Activated CD4-positive, alpha-beta T cell treated with anti-CD3 and anti-CD28 coated beads for 48 hours (primary cell): ENCODE measurements around the gene SFI1.
A peak's percentile ranks its signal among the peaks of the same experiment; 100 is the strongest.
"Not testable (repeated sequence)": the region's sequence is repeated elsewhere in the genome, so short reads cannot be mapped to it uniquely, and the experiment has no call there.

Experiments used
- DNase-seq: peaks from one replicate; pipeline ENCODE4 v3.0.0-alpha.2; 2020

Gene SFI1

DNA sequence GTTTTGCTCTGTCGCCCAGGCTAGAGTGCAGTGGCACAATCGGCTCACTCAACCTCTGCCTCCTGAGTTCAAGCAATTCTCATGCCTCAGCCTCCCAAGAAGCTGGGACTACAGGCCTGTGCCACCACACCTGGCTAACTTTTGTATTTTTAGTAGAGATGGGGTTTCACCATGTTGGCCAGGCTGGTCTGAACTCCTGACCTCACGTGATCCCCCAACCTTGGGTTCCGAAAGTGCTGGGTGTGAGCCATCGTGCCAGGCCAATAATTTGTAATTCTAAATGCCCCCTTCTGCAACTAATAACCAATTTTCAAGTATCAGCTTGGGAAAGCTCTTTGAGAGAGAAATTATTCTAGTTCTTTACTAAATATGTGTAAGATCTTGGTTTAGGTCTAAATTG lies 3.0 kb upstream of the SFI1 start:
- not testable (repeated sequence) for DNase-seq

DNA sequence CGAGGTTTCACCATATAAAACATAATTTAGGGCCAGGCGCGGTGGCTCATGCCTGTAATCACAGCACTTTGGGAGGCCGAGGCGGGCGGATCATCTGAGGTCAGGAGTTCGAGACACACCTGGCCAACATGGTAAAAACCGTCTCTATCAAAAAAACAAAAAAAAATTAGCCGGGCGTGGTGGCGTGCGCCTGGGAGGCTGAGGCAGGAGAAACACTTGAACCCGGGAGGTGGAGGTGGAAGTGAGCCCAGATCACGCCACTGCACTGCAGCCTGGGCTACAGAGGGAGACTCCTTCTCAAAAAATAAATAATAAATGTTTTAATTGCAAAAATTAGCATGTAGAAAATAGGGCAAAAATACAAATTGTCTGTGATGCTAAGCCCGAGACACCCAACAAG lies 993 bp upstream of the SFI1 start:
- peak; percentile 11 for DNase-seq

DNA sequence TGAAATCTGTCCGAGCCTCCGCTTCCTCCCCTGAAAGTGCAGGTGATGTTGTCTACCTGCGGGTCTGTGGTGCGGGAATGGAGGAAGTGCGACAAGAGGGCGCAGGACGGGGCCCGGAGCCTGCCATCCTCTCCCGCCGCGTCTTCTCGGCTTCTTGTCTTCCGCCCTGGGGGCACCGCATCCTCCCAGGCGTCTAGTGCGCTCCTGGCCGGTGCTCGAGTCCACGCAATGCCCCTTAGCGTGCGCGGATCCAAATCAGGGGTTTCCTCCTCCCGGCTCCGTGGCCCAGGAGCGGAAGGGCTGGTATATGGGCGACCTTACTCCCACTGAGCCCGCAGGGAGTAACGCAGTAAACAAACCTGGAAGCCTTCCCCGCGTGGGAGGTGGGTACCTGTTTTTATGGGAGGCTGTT lies 405 bp downstream of the SFI1 start:
- peak; percentile 56 for DNase-seq

DNA sequence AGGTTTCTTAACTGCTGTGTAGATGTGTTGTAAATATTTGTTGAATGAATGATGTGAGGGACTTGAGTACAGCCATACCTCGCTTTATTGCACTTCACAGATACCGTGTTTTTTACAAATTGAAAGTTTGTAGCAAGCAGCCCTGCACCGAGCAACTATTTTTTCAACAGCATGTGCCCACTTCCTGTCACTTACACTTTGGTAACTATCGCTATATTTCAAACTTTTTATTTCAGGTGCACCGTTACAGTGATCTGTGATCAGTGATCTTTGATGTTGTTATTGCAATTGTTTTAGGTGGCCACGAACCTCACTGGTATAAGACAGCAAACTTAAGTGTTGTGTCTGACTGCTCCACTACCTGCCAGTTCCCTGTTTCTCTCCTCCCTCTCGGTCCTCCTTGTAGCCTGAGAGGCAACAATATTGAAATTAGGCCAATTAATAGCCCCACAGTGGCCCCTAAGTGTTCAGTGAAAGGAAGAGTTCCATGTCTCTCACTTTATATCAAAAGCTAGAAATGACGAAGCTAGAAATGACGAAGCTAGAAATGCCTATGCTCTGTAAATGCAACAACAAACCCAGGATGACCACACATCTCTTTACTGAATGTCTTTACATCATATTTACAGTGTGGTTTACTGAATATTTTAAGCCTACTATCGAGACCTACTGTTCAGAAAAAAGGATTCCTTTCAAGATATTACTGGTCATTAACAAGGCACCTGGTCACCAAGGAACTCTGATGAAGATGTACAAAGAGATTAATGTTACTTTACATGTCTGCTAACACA lies 1.0 kb downstream of the SFI1 start:
- no peak for DNase-seq

DNA sequence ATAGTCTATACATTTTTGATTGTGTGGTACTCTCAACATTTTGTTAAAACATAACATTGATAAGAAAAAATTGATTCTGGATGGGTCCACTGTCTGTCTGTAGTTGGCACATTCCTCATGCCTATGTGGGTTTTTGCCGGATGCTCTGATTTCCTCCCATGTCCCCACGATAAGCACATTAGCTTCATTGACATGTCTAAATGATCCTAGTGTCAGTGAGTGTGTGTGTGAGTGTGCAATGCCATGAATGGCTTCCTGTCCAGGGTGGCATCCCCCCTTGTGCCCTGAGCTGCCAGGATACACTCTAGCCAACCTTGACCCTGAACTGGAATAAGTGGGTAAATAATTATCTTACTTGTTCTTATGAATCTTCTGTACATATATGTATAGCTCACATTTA lies 5.4 kb downstream of the SFI1 start:
- no peak for DNase-seq

DNA sequence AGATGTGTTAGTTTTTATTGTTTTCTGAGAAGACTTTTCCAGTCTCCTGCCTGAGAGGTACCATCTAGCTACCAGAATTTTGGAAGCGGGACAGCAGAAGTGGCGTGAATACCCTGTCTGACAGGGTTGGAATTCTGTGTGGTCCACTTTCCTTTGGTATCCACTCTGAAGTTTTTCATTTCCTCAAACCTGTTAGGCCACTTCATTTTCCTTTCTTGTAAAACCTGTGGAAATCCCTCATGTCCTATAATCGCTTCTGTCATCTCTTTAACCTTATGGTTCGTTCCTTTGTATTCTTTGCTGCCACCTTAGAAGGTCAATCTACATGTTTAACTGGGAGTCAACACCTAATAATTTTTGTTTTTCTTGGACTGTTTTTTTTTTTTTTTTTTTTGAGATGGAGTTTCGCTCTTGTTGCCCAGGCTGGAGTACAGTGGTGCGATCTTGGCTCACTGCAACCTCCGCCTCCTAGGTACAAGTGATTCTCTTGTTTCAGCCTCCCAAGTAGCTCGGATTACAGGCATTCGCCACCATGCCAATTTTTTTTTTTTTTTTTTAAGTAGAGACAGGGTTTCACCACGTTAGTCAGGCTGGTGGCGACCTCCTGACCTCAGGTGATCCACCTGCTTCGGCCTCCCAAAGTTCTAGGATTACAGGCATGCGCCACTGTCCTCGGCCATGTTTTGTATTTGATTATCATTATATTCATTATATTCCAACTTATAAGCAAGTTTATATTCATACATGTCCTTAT lies 7.1 kb downstream of the SFI1 start:
- no peak for DNase-seq

DNA sequence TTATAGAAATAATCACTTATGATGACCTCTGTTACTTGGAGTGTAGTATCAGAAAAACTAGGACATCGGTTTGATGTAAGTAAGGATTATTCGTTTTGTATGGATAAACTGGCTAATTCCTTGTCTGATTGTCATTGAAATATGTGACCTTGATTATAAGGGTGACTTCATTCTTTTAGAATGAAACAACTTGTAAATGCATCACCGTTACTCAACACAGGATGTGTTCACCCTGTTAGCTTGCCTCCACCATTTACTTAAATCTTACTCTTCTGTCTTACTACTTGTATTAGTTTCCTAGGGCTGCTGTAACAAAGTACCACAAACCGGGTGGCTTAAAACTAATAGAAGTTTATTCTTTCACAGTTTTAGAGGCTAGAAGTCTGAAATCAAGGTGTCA lies 7.9 kb downstream of the SFI1 start:
- DNase-seq: no peak

DNA sequence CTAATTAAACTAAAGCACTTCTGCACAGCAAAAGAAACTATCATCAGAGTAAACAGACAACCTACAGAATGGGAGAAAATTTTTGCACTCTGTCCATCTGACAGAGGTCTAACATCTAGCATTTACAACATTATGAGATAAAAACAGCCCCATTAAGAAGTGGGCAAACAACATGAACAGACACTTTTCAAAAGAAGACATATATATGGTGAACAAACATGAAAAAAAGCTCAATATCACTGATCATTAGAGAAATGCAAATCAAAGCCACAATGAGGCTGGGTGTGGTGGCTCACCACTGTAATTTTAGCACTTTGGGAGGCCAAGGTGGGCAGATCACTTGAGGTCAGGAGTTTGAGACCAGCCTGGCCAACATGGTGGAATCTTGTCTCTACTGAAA lies 11.2 kb downstream of the SFI1 start:
- not testable (repeated sequence) for DNase-seq

DNA sequence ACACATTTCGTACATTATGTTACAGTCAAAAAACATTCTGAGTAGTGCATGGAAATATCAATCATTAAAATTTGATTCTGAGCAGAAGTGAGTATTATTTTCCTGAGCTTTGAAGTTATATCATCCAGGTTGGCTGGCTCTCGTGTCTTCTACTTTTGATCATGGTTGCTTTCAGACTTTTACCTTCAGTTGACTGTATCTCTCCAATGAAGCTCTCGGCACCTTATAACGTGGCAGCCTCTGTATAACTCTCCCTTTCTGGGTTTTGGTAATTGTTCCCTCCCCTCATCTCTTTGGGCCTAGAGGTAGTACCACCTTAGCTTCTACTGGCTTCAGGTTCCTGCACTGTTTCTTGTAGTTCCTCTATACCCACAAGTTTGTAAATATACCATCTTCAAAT lies 12.2 kb downstream of the SFI1 start:
- DNase-seq: no peak

DNA sequence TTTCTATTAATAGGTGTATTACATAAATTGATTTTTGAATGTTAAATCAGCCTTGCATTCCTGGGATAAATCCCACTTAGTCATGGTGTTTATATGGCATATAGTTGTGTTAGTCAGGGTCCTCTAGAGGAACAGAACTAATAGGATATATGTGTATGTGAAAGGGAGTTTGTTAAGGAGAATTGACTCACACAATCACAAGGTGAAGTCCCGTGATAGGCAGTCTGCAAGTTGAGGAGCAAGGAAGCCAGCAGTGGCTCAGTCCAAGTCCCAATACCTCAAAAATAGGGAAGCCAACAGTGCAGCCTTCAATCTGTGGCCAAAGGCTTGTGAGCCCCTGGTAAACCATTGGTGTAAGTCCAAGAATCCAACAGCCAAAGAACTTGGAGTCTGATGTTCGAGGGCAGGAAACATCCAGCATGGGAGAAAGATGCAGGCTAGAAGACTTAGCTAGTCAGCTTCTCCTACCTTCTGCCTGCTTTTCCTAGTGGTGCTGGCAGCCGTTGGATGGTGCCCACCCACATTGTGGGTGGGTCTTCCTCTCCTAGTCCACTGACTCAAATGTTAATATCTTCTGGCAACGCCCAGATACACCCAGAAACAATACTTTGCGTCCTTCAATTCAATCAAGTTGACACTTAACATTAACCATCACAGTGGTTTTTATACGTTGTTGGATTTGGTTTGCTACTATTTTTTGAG lies 12.9 kb downstream of the SFI1 start:
- no peak for DNase-seq

DNA sequence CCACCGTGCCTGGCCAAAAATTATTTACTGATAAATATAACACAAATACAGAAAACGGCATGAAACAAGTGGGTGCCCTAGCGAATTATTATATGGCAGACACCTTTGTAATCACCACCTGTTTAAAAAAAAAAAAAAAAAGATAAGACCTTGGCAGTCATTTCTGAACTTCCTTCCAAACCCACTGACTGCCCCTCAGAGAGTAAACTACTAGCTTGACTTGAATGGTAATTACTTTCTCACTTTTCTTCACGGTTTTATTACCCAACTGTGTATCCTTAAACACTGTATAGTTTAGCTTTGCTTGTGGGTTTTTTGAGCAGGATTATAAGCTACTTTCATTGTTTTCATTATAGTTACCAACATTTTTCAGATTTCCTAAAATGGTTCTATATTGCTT lies 23.7 kb downstream of the SFI1 start:
- no peak for DNase-seq

DNA sequence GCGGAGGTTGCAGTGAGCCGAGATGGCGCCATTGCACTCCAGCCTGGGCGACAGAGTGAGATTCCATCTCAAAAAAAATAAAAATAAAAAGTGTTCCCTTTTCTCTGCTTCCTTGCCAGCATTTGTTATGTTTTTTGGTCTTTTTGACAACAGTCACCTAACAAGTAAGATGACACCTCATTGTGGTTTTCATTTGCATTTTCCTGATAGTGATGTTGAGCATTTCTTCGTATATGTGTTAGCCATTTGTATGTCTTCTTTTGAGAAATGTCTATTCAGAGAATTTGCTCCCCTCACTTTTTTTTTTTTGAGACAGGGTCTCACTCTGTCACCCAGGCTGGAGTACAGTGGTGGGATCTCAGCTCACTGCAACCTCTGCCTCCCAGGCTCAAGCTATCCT lies 27.8 kb downstream of the SFI1 start:
- not testable (repeated sequence) for DNase-seq

DNA sequence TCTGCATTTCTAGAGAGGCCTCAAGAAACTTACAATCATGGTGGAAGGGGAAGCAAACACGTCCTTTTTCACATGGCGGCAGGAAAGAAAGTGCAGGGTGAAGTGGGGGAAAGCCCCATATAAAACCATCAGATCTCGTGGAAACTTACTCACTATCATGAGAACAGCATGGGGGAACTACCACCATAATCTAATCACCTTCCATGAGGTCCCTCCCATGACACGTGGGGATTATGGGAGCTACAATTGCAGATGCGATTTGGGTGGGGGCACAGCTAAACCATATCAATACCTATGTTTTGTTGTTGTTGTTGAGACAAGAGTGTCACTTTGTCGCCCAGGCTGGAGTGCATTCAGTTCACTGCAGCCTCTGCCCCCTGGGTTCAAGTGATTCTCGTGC lies 29.9 kb downstream of the SFI1 start:
- DNase-seq: peak; percentile 66

DNA sequence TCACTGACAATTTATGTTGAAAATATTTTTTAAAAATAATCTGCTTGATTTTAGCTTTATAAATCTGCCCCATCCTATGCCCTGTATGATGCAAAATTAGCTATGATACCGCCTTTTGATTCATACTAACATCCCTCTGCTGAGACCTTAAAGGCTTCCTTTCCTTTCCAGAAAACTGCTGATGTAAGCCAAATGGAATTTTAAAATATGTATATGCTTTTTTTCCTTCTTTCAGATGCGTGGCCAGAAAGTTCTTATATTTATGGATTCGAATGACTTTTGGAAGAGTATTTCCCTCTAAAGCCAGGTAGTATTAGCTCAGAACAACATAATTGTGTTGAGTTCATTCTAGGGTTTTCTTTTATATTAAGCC lies 34.5 kb downstream of the SFI1 start:
- DNase-seq: no peak

DNA sequence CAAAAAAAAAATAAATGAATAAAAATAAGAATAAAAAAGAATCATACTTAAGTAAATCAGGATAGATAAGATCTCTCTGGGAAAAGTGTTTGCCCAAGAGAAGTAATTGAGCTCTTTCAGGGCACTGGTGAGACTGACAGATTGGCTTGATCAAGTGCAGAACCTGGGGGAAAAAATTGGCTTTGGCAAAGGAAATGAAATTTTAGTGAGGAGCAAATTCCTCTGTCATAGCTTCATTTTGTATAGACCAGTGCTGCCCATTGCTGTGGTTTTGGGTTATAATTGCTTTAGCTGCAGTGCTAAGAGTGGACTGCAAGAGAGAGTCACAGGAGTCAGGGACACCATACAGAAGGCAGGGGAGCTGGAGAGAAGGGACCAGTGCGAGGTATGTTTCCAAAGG lies 35.7 kb downstream of the SFI1 start:
- no peak for DNase-seq

DNA sequence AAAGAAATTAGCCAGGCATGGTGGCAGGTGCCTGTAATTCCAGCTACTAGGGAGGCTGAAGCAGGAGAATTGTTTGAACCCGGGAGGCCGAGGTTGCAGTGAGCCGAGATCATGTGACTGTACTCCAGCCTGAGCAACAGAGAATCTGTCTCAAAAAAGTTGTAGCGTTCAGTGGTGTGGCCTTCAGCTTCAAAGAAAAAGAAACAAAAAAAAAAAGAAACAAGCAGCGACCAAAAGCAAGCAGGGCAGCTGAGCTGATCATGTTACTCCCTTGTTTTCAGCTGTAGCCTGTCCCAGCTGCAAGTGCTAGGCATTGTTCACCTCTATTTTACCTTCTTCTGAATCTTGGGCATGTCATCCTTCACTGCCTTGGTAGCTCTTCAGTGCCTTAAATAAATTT lies 37.0 kb downstream of the SFI1 start:
- no peak for DNase-seq

DNA sequence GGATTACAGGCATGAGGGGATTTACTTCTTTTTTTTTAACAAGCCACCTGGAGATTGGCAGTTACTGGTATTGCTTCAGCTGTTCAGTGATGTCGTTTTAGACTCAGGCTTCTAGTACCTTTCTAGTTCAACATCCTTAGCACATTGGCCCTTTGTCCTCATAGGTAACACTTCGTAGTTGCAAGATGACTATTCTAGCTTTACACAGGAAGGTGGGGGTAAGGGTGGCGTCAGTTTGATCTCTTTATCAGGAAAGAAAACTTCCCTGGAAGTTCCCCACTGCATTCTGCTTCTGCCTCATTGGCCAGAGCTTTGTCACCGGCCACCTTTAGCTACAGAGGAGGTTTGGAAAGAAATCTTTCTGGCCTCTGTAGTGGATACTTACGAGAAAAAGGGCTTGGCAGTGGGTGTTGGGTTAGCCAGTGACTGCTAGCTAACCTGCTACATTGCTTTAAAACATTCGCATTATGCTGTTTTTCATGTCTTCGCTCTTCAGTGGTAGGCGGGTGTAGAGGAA lies 40.7 kb downstream of the SFI1 start:
- peak; percentile 68 for DNase-seq

DNA sequence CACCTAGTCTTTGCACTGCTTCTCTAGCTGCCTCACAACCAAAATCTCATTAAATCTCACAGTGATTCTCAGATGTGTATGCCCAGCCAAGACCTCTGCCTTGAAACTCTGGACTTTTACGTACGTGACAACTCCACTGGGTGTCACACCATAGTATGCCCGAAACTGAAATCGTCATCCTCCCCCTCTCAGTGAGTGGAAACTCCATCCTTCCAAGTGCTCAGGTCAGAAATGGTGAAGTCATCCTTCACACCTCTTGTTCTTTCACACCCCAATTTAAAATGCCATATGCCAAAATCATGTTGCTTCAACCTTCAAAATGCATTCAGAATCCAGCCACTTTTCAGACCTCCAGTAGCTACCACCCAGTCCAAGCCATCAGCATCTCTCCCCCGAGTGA lies 42.5 kb downstream of the SFI1 start:
- DNase-seq: peak; percentile 58

DNA sequence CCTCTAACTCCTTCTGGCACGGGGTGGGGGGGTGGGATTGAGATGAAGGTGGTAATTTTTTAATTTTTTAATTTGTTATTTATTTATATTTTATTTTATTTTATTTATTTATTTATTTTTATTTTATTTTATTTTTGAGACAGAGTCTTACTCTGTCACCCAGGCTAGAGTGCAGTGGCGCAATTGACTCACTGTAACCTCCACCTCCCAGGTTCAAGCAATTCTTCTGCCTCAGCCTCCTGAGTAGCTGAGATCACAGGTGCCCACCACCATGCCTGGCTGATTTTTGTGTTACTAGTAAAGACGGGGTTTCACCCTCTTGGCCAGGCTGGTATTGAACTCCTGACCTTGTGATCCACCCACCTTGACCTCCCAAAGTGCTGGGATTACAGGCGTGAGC lies 43.8 kb downstream of the SFI1 start:
- DNase-seq: peak; percentile 52

DNA sequence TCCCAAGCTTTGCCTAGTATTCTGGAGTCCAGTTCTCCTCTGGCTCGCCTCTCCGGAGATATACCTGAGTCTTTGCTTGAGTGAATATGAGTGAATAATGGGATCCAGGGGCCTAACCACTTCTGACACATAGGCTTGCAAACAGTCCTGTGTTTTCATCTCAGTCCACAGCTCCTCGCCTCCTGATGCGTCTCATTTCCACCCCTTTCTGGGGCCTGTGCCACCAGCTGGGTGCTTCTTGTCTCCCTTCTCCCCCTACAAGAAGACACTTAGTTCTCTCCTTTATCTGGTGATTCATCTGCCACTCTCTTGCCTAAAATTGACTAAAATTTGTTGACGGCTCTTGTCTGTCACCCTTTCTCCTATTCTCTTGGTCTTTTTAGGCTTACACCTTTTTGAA lies 44.6 kb downstream of the SFI1 start:
- DNase-seq: peak; percentile 38

DNA sequence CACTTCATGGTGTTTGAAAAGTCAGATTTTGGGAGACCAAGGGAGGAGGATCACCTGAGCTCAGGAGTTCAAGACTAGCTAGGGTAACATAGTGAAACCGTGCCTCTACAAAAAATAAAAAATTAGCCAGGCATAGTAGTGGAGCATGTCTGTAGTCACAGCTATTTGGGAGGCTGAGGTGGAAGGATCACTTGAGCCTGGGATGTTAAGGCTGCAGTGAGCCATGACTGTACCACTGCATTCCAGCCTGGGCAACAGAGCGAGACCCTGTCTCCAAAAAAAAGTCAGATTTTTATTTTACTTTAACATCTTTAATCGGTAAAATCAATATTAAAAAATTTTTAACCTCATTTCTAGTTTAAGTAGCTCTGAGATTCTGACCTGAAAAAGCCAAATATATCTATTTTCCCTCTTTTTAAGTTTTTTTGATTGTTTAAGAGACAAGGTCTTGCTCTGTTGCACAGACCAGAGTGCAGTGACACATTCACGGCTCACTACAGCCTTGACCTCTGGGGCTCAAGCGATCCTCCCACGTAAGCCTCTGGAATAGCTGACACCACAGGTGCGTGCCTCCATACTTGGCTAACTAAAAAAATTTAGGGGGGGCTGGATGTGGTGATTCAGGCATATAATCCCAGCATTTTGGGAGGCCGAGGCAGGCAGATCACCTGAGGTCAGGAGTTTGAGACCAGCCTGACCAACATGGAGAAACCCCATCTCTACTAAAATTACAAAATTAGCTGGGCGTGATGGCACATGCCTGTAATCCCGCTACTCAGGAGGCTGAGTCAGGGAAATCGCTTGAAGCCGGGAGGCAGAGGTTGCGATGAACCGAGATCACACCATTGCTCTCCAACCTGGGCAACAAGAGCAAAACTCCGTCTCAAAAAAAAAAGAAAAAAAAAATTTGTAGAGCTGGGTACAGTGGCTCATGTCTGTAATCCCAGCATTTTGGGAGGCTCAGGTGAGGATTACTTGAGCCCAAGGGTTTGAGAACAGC lies 48.4 kb downstream of the SFI1 start:
- DNase-seq: no peak

DNA sequence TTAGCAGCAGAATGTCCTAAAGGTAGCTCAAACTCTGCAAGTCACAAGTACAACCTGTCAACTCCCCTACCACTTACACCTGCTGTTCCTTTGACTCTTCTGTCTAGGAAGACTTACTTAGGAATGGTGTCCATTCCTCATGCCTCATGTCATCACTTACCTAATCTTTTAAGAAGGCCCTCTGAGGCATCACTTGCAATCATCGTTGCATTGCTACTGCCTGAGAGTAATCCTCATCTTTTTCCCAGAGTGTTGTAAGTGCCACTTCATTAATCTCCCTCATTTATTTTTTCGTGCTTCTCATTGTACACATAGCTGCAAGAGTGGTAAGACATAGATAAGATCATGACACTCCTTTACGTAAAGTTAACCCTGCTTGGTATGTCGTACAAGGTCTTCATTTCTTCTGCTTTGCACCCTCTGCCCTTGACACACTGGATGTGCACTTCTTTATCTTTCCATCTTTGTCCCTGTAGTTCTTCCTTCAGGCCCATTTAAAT lies 54.6 kb downstream of the SFI1 start:
- no peak for DNase-seq
